Panc1 (cell line): Measurements from ENCODE around the gene SLC6A6. TPM values are rescaled to one million over a fixed set of nuclear protein-coding genes. Genes with fewer than 3 reads are reported as not detected.

Experiments
- ATAC-seq: fragments of 200-7000 bp; cut with Tn5 transposase; 2 replicates; pipeline ENCODE4 v1.9.1; 2020; ENCODE audit warnings: mild to moderate bottlenecking, moderate library complexity
- BruUV-seq: library from RNA; stranded (reverse); fragments of 400-500 nt; replicated peaks from 2 replicates; lab custom pipeline; 2021; lab: Mats Ljungman, UMichigan
- CTCF ChIA-PET: fragments of 300-600 bp; sonication (Branson Sonifier 250); formaldehyde crosslinking; loops from one replicate; lab custom pipeline; 2022; ENCODE audit warnings: antibody characterized with exemption; lab: Charles Lee
- POLR2A ChIA-PET: fragments of 300-600 bp; sonication (Branson Sonifier 250); formaldehyde crosslinking; loops from one replicate; lab custom pipeline; 2022; ENCODE audit warnings: antibody characterized with exemption; lab: Charles Lee
- DNase-seq: peaks from one replicate; pipeline ENCODE4 v3.0.0-alpha.2; 2010; ENCODE audit warnings: low read depth, low spot score
- H3K27ac ChIP-seq: 2 replicates; pipeline ENCODE4 v1.5.1; 2011; ENCODE audit warnings: mild to moderate bottlenecking, low read length, inconsistent platforms
- H3K27me3 ChIP-seq: fragments of 200-500 bp; sonication (Bioruptor generic); 2 replicates; pipeline ENCODE4 v1.6.0; 2014; ENCODE audit warnings: low read length, inconsistent platforms; ENCODE audit not compliant: control insufficient read depth, insufficient read depth
- H3K36me3 ChIP-seq: fragments of 200-500 bp; sonication (Bioruptor generic); 2 replicates; pipeline ENCODE4 v1.5.1; 2014; ENCODE audit warnings: inconsistent platforms, mild to moderate bottlenecking, low read length, moderate library complexity; ENCODE audit not compliant: control insufficient read depth, insufficient read depth
- H3K4me1 ChIP-seq: 2 replicates; pipeline ENCODE4 v1.5.1; 2011; ENCODE audit warnings: inconsistent platforms, mild to moderate bottlenecking, low read length, moderate library complexity; ENCODE audit not compliant: control insufficient read depth, insufficient read depth
- H3K4me3 ChIP-seq, 2 experiments: 2 replicates each; pipeline ENCODE4 v1.5.1; 2011 to 2012; ENCODE audit warnings: low read depth in 2 of 2, low read length in 2 of 2, mild to moderate bottlenecking in 2 of 2, inconsistent platforms in 1 of 2, moderate library complexity in 1 of 2
- H3K9me3 ChIP-seq: fragments of 200-500 bp; sonication (Bioruptor generic); 2 replicates; pipeline ENCODE4 v1.5.1; 2014; ENCODE audit warnings: low read depth, mild to moderate bottlenecking, inconsistent platforms, low read length, moderate library complexity; ENCODE audit not compliant: control insufficient read depth, insufficient read depth
- POLR2AphosphoS5 ChIP-seq: IDR thresholded peaks from 2 replicates; pipeline ENCODE4 v1.6.1; 2012; ENCODE audit warnings: mild to moderate bottlenecking, low read depth, low read length, moderate library complexity
- SIN3A ChIP-seq: IDR thresholded peaks from 2 replicates; pipeline ENCODE4 v1.6.1; 2012; ENCODE audit warnings: low read depth, mild to moderate bottlenecking, low read length, moderate library complexity, borderline replicate concordance; ENCODE audit not compliant: insufficient read depth
- TCF7L2 ChIP-seq: IDR thresholded peaks from 2 replicates; pipeline ENCODE4 v1.6.1; 2011; ENCODE audit warnings: mild to moderate bottlenecking, low read depth, low read length, inconsistent platforms
- in situ Hi-C: cut with HindIII; loops from 2 replicates; pipeline ENCODE4 v1.10.0; 2016; ENCODE audit warnings: low sequenced_read_pairs, low pct_unique_long_range_greater_than_20kb
- intact Hi-C: fragments of 100-400 bp; cut with micrococcal nuclease; formaldehyde crosslinking; loops from one replicate; pipeline ENCODE4 v1.10.0; 2022; ENCODE audit not compliant: unreplicated experiment
- total RNA-seq: library from RNA; stranded (reverse); gene quantifications from one replicate; pipeline ENCODE4 v1.2.1, GENCODE V29; 2021; ENCODE audit not compliant: unreplicated experiment
- TF ChIP-seq, protein P1 (sequence below): fragments of 450-650 bp; IDR thresholded peaks from 2 replicates; pipeline ENCODE4 v1.5.1; 2017; ENCODE audit warnings: mild to moderate bottlenecking
- TF ChIP-seq, protein P2 (sequence below), 2 experiments: IDR thresholded peaks; 2 replicates each; pipeline ENCODE4 v1.6.1; 2011 to 2012; ENCODE audit warnings: low read depth in 2 of 2, control low read depth in 1 of 2, low read length in 1 of 2, mild to moderate bottlenecking in 1 of 2, moderate library complexity in 1 of 2; ENCODE audit not compliant: insufficient read depth in 1 of 2

The SLC6A6 gene
- total RNA-seq, 1 experiment from 2014 or later: 61.0 TPM

DNA sequence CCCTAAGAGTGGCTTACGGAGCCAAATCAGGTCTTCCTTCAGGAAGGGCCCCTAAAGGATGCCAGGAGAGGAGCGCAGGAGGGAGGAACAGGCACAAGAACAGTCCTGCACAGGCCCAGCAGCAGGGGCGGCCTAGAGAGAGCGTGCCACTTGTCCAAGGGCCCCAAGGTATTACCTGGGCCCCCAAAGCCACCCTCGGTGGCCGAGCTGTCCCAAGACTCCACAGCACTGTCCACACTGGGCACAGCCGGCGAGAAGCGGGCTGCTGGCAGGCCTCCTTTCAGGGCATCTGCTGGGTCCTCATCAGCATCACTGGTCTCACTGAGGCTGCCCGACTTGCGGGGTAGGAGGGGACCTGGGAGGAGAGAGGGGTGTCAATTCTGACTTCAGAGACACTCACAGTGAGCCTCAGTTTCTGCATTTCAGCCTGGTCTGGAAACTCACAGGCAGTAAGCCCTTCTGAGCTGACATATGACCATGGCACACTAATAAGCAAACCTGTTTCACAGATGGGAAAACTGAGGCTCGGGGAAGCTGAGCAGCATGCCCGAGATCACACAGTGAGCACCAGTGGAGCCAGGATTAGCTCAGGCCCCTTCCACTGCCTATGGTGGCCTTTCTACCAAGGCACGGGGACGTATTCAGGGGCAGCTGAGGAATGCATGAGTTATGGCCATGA lies 104.4 kb downstream of the SLC6A6 start:
- in situ Hi-C loops: no loop called here
- ATAC-seq (no peak), DNase-seq (no peak)
- Histone ChIP-seq H3K36me3 (no peaks in the 10 kb centered on the region), H3K4me3 (no peak overlapping the region), H3K4me1 (no peaks in the 10 kb centered on the region), H3K9me3 (no peaks in the 10 kb centered on the region), H3K27ac (no peak overlapping the region), H3K27me3 (no peaks in the 10 kb centered on the region)
- TF ChIP-seq SIN3A (no peak), POLR2AphosphoS5 (no peak), TCF7L2 (no peak)
- TF ChIP-seq, protein P1, sequence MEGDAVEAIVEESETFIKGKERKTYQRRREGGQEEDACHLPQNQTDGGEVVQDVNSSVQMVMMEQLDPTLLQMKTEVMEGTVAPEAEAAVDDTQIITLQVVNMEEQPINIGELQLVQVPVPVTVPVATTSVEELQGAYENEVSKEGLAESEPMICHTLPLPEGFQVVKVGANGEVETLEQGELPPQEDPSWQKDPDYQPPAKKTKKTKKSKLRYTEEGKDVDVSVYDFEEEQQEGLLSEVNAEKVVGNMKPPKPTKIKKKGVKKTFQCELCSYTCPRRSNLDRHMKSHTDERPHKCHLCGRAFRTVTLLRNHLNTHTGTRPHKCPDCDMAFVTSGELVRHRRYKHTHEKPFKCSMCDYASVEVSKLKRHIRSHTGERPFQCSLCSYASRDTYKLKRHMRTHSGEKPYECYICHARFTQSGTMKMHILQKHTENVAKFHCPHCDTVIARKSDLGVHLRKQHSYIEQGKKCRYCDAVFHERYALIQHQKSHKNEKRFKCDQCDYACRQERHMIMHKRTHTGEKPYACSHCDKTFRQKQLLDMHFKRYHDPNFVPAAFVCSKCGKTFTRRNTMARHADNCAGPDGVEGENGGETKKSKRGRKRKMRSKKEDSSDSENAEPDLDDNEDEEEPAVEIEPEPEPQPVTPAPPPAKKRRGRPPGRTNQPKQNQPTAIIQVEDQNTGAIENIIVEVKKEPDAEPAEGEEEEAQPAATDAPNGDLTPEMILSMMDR: no peak
- TF ChIP-seq, protein P2, sequence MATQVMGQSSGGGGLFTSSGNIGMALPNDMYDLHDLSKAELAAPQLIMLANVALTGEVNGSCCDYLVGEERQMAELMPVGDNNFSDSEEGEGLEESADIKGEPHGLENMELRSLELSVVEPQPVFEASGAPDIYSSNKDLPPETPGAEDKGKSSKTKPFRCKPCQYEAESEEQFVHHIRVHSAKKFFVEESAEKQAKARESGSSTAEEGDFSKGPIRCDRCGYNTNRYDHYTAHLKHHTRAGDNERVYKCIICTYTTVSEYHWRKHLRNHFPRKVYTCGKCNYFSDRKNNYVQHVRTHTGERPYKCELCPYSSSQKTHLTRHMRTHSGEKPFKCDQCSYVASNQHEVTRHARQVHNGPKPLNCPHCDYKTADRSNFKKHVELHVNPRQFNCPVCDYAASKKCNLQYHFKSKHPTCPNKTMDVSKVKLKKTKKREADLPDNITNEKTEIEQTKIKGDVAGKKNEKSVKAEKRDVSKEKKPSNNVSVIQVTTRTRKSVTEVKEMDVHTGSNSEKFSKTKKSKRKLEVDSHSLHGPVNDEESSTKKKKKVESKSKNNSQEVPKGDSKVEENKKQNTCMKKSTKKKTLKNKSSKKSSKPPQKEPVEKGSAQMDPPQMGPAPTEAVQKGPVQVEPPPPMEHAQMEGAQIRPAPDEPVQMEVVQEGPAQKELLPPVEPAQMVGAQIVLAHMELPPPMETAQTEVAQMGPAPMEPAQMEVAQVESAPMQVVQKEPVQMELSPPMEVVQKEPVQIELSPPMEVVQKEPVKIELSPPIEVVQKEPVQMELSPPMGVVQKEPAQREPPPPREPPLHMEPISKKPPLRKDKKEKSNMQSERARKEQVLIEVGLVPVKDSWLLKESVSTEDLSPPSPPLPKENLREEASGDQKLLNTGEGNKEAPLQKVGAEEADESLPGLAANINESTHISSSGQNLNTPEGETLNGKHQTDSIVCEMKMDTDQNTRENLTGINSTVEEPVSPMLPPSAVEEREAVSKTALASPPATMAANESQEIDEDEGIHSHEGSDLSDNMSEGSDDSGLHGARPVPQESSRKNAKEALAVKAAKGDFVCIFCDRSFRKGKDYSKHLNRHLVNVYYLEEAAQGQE (IDR thresholded peaks at IDR 0.05; ENCODE audit: insufficient read depth in 1 of 2, low read depth in 2 of 2, low read length in 1 of 2): no peak
- ChIA-PET POLR2A (no interaction called here), CTCF (no interaction called here)
- BruUV-seq: no TSS peak
- intact Hi-C loops: loop anchor here (5.0 kb wide), 1 partner anchor 416 kb away; no protein-coding TSS in a partner anchor

DNA sequence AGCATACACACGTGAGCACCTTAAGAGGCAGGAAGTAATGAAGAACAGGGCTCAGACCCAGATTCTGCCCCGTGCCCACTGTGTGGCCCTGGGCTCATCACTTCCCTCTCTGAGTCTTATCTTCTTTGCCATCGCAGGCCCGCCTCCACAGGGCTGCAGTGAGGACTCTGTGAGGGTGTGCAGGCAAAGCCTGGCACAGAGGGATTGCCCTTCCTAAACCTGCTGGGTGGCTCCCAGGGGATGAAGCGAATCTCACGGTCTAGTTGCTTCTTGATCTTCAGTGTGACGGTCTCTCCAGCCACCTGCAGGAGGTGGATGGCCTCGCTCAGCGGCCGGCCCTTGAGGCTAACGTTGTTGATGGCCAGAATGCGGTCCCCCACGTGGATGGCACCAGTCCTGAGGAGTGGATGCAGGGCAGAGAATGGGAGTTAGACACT lies 104.9 kb downstream of the SLC6A6 start:
- Histone ChIP-seq H3K4me1 (no peaks in the 10 kb centered on the region), H3K9me3 (no peaks in the 10 kb centered on the region), H3K36me3 (no peaks in the 10 kb centered on the region), H3K27me3 (no peaks in the 10 kb centered on the region), H3K4me3 (no peak overlapping the region), H3K27ac (no peak overlapping the region)
- ChIA-PET CTCF (no interaction called here), POLR2A (no interaction called here)
- ATAC-seq (no peak), DNase-seq (no peak)
- TF ChIP-seq, protein P1: no peak
- no peak for TF ChIP-seq POLR2AphosphoS5
- TF ChIP-seq TCF7L2: no peak
- TF ChIP-seq, protein P2 (IDR thresholded peaks at IDR 0.05; ENCODE audit: insufficient read depth in 1 of 2, low read depth in 2 of 2, low read length in 1 of 2): no peak
- TF ChIP-seq SIN3A: no peak
- BruUV-seq: no TSS peak
- in situ Hi-C loops: no loop called here
- intact Hi-C loops: loop anchor here (5.0 kb wide), 1 partner anchor 415 kb away; no protein-coding TSS in a partner anchor
